Measurements from ENCODE around the gene DIP2C.

The DIP2C gene

GRCh38 chr10:677038-677437 lies 12.4 kb downstream of the DIP2C start:
- peak; percentile 41 for ATAC-seq
- no peak for DNase-seq

- ATAC-seq = peak; percentile 64
Observed at GRCh38 chr10:676178-676577, 13.3 kb downstream of the DIP2C start.

GRCh38 chr10:675532-675931 lies 13.9 kb downstream of the DIP2C start:
- ATAC-seq (no peak), DNase-seq (no peak)

More at GRCh38 chr10:676178-676577, 13.3 kb downstream of the DIP2C start:
- no peak for DNase-seq

GRCh38 chr10:673492-673891 lies 16.0 kb downstream of the DIP2C start:
- no peak for DNase-seq

GRCh38 chr10:672992-673391 lies 16.5 kb downstream of the DIP2C start:
- DNase-seq = no peak
- ATAC-seq = no peak

More at GRCh38 chr10:673492-673891, 16.0 kb downstream of the DIP2C start:
- no peak for ATAC-seq

GRCh38 chr10:672203-672602 lies 17.3 kb downstream of the DIP2C start:
- no peak for DNase-seq
- no peak for ATAC-seq

- DNase-seq (no peak), ATAC-seq (no peak)
Observed at GRCh38 chr10:670990-671389, 18.5 kb downstream of the DIP2C start.

GRCh38 chr10:670038-670437 lies 19.4 kb downstream of the DIP2C start:
- DNase-seq = no peak

GRCh38 chr10:668786-669485 lies 20.5 kb downstream of the DIP2C start:
- DNase-seq (no peak), ATAC-seq (no peak)

More at GRCh38 chr10:670038-670437, 19.4 kb downstream of the DIP2C start:
- no peak for ATAC-seq

- ATAC-seq = no peak
- no peak for DNase-seq
Observed at GRCh38 chr10:667602-668143, 21.8 kb downstream of the DIP2C start.

- no peak for ATAC-seq
- DNase-seq = no peak
Observed at GRCh38 chr10:667096-667495, 22.4 kb downstream of the DIP2C start.

GRCh38 chr10:666237-667012 lies 23.0 kb downstream of the DIP2C start:
- no peak for ATAC-seq
- no peak for DNase-seq

GRCh38 chr10:665579-666091 lies 23.8 kb downstream of the DIP2C start:
- no peak for DNase-seq
- no peak for ATAC-seq

- no peak for DNase-seq
- no peak for ATAC-seq
Observed at GRCh38 chr10:664893-665292, 24.6 kb downstream of the DIP2C start.

- ATAC-seq (no peak), DNase-seq (no peak)
Observed at GRCh38 chr10:664301-664700, 25.2 kb downstream of the DIP2C start.

- DNase-seq (no peak), ATAC-seq (no peak)
Observed at GRCh38 chr10:663831-664251, 25.6 kb downstream of the DIP2C start.

- no peak for DNase-seq
Observed at GRCh38 chr10:663466-663751, 26.1 kb downstream of the DIP2C start.

GRCh38 chr10:662686-663465 lies 26.6 kb downstream of the DIP2C start:
- DNase-seq (no peak), ATAC-seq (no peak)

More at GRCh38 chr10:663466-663751, 26.1 kb downstream of the DIP2C start:
- ATAC-seq = no peak

GRCh38 chr10:662223-662605 lies 27.3 kb downstream of the DIP2C start:
- DNase-seq (no peak), ATAC-seq (no peak)

GRCh38 chr10:661597-662222 lies 27.8 kb downstream of the DIP2C start:
- no peak for DNase-seq
- ATAC-seq = no peak

GRCh38 chr10:660970-661596 lies 28.4 kb downstream of the DIP2C start:
- ATAC-seq (no peak), DNase-seq (no peak)

Measured in stimulated activated naive CD8-positive, alpha-beta T cell treated with anti-CD3 and anti-CD28 coated beads, Interleukin-15, Interleukin-2, amounts not matched to agents 100 U/mL and 50 U/mL, for 24 hours (primary cell).